Pancreas (tissue), 10 donors: ENCODE measurements around the gene ZNF536. TPM values are rescaled to one million over a fixed set of nuclear protein-coding genes. Genes with fewer than 3 reads are reported as not detected.
A peak's percentile ranks its signal among the peaks of the same experiment; 100 is the strongest.

Experiments
- ATAC-seq, 4 donors: fragments of 200-7000 bp; cut with Tn5 transposase; one replicate each; pipeline versions ENCODE4 v1.8.0 to v1.9.1; 2020; ENCODE audit warnings: mild to moderate bottlenecking in 4 of 4, moderate library complexity in 4 of 4
- DNase-seq, 6 donors: peaks; one replicate each; pipeline ENCODE4 v3.0.0-alpha.2; 2020
- FAIRE-seq: peaks from 2 replicates; lab custom pipeline; 2012; peaks lifted over from hg19 to GRCh38; lab: Jason Lieb, UNC
- H3K27ac ChIP-seq, 4 donors: fragments of 200-600 bp; sonication (generic); 1 replicate in 3 of 4; 2 replicates in 1 of 4; pipeline versions ENCODE4 v1.5.0 to v1.8.0; 2020
- H3K27me3 ChIP-seq, 4 donors: fragments of 200-600 bp; one replicate each; pipeline ENCODE4 v1.8.0; 2021
- H3K36me3 ChIP-seq, 3 donors: fragments of 200-600 bp; sonication (generic) in 1 of 3; one replicate each; pipeline versions ENCODE4 v1.5.0 to v1.8.0; 2020 to 2021
- H3K4me1 ChIP-seq, 3 donors: fragments of 200-600 bp; one replicate each; pipeline ENCODE4 v1.8.0; 2021
- H3K4me3 ChIP-seq, 4 donors: fragments of 200-600 bp; sonication (generic) in 2 of 4; one replicate each; pipeline versions ENCODE4 v1.5.0 to v1.8.0; 2020 to 2021
- H3K9me3 ChIP-seq, 4 donors: fragments of 200-600 bp; one replicate each; pipeline ENCODE4 v1.8.0; 2021
- CTCF ChIP-seq, 4 donors: fragments of 200-600 bp; sonication (generic) in 3 of 4; IDR thresholded peaks; one replicate each; pipeline versions ENCODE4 v1.5.0 to v1.8.0; 2021; ENCODE audit warnings: antibody characterized with exemption in 4 of 4
- WGBS, 2 donors: extraction: QIAGEN DNeasy Blood & Tissue Kit; methylation state at CpG; one replicate each; pipeline ENCODE4 v1.1.7; 2013; 5-methylcytosine and 5-hydroxymethylcytosine counted together
- intact Hi-C, 3 donors: fragments of 100-400 bp; cut with DNase I; formaldehyde crosslinking; loops; one replicate each; pipeline versions ENCODE4 v1.11.1 to v1.14.2; 2022
- polyA plus RNA-seq, 2 donors: library from polyadenylated mRNA; stranded (reverse); fragments of 200-250 nt; gene quantifications; one replicate each; pipeline ENCODE4 v1.2.3, GENCODE V29; 2013
- total RNA-seq, 6 donors: library from RNA; stranded (reverse); fragmentation: NEBNext Ultra II Directional in 4 of 6; extraction: Animal tissue kit (Norgen Biotek cat#: 25700) in 4 of 6; gene quantifications; one replicate each; pipeline versions ENCODE4 v1.2.1 to v1.2.4, GENCODE V29; 2021 to 2023
- donor health status: healthy with polysubstance abuse.
- donor health status: DM: no; HTN: no; CAD: no; lungs with moderate emphysema.
- donor health status: DM: no; HTN: no; CAD: no.
- donor health status: control.
- donor health status: control.
- donor health status: Bipolar disorder and iron deficiency.
- donor health status: DM: yes; HTN: yes; CAD: no.
- donor health status: DM: no; HTN: no; CAD: no.
- donor health status: DM: no; HTN: no; CAD: no.
- donor health status: DM: yes; HTN: yes; CAD: no.

The ZNF536 gene
- total and polyA plus RNA-seq, 8 donors = 0.06 to 1.7 (median 0.13) TPM

DNA sequence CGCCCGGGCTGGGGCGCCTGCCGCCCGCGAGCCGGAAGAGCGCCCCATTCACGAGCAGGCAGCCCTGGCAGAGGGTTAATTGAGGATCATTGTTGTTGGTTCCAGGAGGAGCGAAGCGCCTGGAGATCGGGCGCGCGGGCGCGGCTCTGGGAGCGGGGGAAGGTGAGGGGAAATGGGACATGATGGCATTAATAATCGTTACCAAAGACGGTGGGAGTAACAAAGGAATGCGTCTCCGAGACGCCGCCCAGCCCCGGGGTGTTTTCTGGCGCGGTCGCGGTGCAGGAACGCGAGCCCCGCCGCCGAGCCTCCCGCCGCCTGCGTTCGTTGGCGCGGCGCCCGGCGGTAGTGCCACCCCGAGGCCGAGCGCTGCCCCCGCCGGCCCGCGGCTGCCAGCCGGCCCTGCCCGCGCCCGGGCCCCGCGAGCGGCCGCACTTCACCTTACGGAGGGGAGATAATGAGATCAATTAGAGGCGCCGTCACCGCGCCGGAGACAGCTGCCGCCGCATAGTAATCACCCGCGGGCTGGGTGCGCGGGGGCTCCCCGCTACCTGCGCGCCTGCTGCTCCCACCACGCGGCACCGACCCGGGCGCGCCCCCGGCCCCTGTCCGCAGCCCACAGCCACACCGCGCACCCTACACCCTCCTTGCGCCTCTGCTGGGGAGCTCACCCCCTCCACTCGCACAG lies 2.8 kb downstream of the ZNF536 start:
- peak overlapping the region in 1 of 4 donors; percentile 28 for H3K4me3 ChIP-seq
- TF ChIP-seq CTCF (IDR thresholded peaks at IDR 0.05) = no peak
- intact Hi-C loops = no loop called here
- H3K9me3 ChIP-seq = no peaks in the 10 kb centered on the region
- no peak for FAIRE-seq
- H3K27ac ChIP-seq = no peak overlapping the region
- 2% methylated on average over 50 to 85 of the region's 85 CpGs for WGBS, 2 donors
- H3K36me3 ChIP-seq = no peaks in the 10 kb centered on the region
- no peak for ATAC-seq
- H3K27me3 ChIP-seq = peaks cover 0 to 30% (median 0%) of the 10 kb centered on the region in 4 donors
- DNase-seq = no peak
- H3K4me1 ChIP-seq = no peaks in the 10 kb centered on the region

DNA sequence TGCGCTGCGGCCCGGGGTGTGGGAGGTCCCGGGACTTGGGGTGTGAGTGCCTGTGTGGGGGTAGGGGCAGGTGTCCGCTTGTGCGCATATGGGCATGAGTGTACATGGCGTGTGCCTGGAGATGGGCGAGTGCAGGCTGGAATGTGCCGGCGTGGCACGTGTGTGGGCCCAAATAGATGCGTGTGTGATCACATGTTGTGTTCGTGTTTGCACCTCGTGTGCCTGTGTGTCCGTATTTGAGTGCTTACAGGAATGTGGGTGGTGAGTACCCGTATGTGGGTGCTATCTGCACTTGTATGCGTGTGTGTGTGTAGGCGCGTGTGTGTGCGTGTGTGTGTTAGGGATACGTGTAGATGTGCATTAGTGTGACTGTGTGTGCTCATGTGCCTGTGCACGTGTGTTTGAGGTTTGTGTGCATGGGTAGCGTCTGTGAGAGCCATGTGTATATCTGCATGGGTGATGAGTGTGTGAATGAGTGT lies 3.4 kb downstream of the ZNF536 start:
- Histone ChIP-seq H3K36me3 (no peaks in the 10 kb centered on the region), H3K4me3 (no peak overlapping the region), H3K27ac (no peak overlapping the region), H3K27me3 (peaks cover 0 to 30% (median 0%) of the 10 kb centered on the region in 4 donors), H3K4me1 (no peaks in the 10 kb centered on the region), H3K9me3 (no peaks in the 10 kb centered on the region)
- DNase-seq = no peak
- no peak for FAIRE-seq
- no peak for TF ChIP-seq CTCF (IDR thresholded peaks at IDR 0.05)
- no peak for ATAC-seq
- intact Hi-C loops = no loop called here
- WGBS, 2 donors = 50 to 55% methylated on average over 23 of the region's 23 CpGs

GRCh38 chr19:30376272-30376671 lies 4.1 kb downstream of the ZNF536 start:
- WGBS, 2 donors = 41 to 54% methylated on average over 4 of the region's 4 CpGs
- intact Hi-C loops = no loop called here
- Histone ChIP-seq H3K9me3 (no peaks in the 10 kb centered on the region), H3K4me3 (no peak overlapping the region), H3K36me3 (no peaks in the 10 kb centered on the region), H3K27me3 (peaks cover 0 to 30% (median 0%) of the 10 kb centered on the region in 4 donors), H3K27ac (no peak overlapping the region), H3K4me1 (no peaks in the 10 kb centered on the region)
- DNase-seq = no peak
- no peak for FAIRE-seq
- no peak for ATAC-seq
- no peak for TF ChIP-seq CTCF (IDR thresholded peaks at IDR 0.05)

DNA sequence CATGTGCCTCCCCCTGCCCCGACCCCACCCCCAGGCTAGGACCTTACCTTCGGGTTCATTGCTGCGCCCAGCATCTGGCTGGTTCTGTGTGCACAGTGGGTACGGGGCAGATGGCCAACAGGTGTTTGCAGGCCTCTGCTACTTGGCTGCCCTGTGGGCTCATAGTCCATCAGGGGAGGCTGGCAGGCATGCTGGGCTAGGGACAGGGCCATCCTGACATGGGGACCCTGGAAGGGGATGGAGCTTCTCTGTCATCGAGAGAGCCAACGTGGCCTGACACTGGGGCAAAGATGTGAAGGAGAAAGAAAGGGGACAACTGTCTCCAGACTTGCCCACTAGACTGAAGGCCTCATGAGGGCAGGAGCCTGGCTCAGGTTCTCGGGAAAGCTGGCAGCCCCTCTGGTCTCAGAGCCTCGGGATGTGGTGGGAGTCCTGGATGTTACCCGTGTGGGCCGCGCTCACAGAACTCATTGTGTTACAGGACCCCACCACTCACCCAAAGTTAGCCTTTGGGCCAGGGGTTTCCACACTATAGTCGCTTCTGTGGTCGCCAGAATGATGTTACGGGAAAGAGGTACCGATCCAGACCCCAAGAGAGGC lies 4.7 kb downstream of the ZNF536 start:
- ATAC-seq (no peak), FAIRE-seq (no peak), DNase-seq (no peak)
- Histone ChIP-seq H3K4me1 (no peaks in the 10 kb centered on the region), H3K27ac (no peak overlapping the region), H3K27me3 (peaks cover 0 to 30% (median 0%) of the 10 kb centered on the region in 4 donors), H3K36me3 (no peaks in the 10 kb centered on the region), H3K9me3 (no peaks in the 10 kb centered on the region), H3K4me3 (no peak overlapping the region)
- no peak for TF ChIP-seq CTCF (IDR thresholded peaks at IDR 0.05)
- 76 to 83% methylated on average over 15 of the region's 15 CpGs for WGBS, 2 donors
- intact Hi-C loops = no loop called here

DNA sequence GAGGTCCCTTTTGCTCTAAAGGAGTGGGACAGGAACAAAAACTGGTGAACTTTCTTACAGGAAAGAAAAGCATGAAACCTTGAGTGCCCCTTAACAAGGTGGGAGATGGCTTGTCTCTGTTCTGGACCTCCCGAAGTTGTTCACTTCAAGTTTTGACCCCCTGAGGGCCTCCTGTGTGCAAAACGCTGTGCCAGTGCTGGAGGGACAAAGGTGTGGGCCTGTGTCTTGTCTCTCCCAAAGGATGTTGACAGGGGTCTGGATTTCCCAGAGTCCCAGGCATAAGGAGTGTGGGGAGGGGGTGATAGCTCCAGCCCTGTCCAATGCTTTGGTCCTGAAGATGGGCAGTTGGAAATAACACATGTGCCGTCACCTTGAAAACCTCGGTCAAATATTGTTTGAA lies 6.5 kb downstream of the ZNF536 start:
- H3K4me3 ChIP-seq = no peak overlapping the region
- intact Hi-C loops = no loop called here
- DNase-seq = no peak
- H3K9me3 ChIP-seq = no peaks in the 10 kb centered on the region
- H3K4me1 ChIP-seq = no peaks in the 10 kb centered on the region
- no peak for FAIRE-seq
- no peak overlapping the region for H3K27ac ChIP-seq
- WGBS, 2 donors = 61 to 77% methylated on average over 4 of the region's 4 CpGs
- ATAC-seq = no peak
- H3K36me3 ChIP-seq = no peaks in the 10 kb centered on the region
- no peak for TF ChIP-seq CTCF (IDR thresholded peaks at IDR 0.05)
- H3K27me3 ChIP-seq = peaks cover 0 to 26% (median 0%) of the 10 kb centered on the region in 4 donors
